GM12878 (cell line): ENCODE data around the gene VAC14. TPM values are rescaled to one million over a fixed set of nuclear protein-coding genes. Genes with fewer than 3 reads are reported as not detected.

Experiments used
- ATAC-seq: fragments of 200-7000 bp; cut with Tn5 transposase; 3 replicates; pipeline ENCODE4 v1.9.1; 2020; ENCODE audit warnings: mild to moderate bottlenecking, moderate library complexity
- BruUV-seq: library from RNA; stranded (reverse); fragments of 400-500 nt; replicated peaks from 2 replicates; lab custom pipeline; 2021; lab: Mats Ljungman, UMichigan
- CTCF ChIA-PET: fragments of 300-600 bp; sonication (Branson Sonifier 250); formaldehyde crosslinking; extraction: SDS; loops from one replicate; lab custom pipeline; 2021; ENCODE audit warnings: inconsistent platforms; lab: Yijun Ruan, JAX
- POLR2A ChIA-PET: fragments of 350-600 bp; formaldehyde crosslinking; extraction: SDS; loops from one replicate; lab custom pipeline; 2021; ENCODE audit warnings: inconsistent platforms; lab: Charles Lee
- RAD21 ChIA-PET: fragments of 300-600 bp; sonication (Branson Sonifier 250); formaldehyde crosslinking; loops from one replicate; lab custom pipeline; 2023; ENCODE audit warnings: antibody characterized with exemption; ENCODE audit not compliant: unreplicated experiment; lab: Charles Lee
- SMC1A ChIA-PET: fragments of 300-600 bp; sonication (Branson Sonifier 250); formaldehyde crosslinking; loops from one replicate; lab custom pipeline; 2023; ENCODE audit not compliant: unreplicated experiment, uncharacterized antibody; lab: Charles Lee
- DNase-seq: peaks from one replicate; pipeline ENCODE4 v3.0.0-alpha.2; 2011; ENCODE audit warnings: low read depth, low spot score
- FAIRE-seq: peaks from 3 replicates; lab custom pipeline; 2011; peaks lifted over from hg19 to GRCh38; lab: Jason Lieb, UNC
- H2AFZ ChIP-seq: 2 replicates; pipeline ENCODE4 v1.6.0; 2011; ENCODE audit warnings: low read depth, low read length, control low read depth; ENCODE audit not compliant: control insufficient read depth
- H3K27ac ChIP-seq: 2 replicates; pipeline ENCODE4 v1.5.1; 2011; ENCODE audit warnings: control low read depth; ENCODE audit not compliant: control insufficient read depth, insufficient read depth
- H3K27me3 ChIP-seq, 2 experiments: replicated peaks in 1 of 2; 2 replicates each; pipeline versions ENCODE4 v1.6.0 to v1.6.1; 2011; ENCODE audit warnings: low read length in 1 of 2; ENCODE audit not compliant: control insufficient read depth in 2 of 2, insufficient read depth in 2 of 2
- H3K36me3 ChIP-seq, 2 experiments: 2 replicates each; pipeline ENCODE4 v1.5.1; 2011; ENCODE audit warnings: low read length in 1 of 2; ENCODE audit not compliant: control insufficient read depth in 2 of 2, insufficient read depth in 2 of 2
- H3K4me1 ChIP-seq: 2 replicates; pipeline ENCODE4 v1.6.1; 2011; ENCODE audit warnings: mild to moderate bottlenecking, low read length, moderate library complexity, mixed read lengths; ENCODE audit not compliant: control insufficient read depth, insufficient read depth
- H3K4me2 ChIP-seq: 2 replicates; pipeline ENCODE4 v1.6.0; 2011; ENCODE audit warnings: control low read depth; ENCODE audit not compliant: control insufficient read depth, insufficient read depth
- H3K4me3 ChIP-seq: fragments of 200-600 bp; sonication (generic); 2 replicates; pipeline ENCODE4 v1.5.1; 2016
- H3K79me2 ChIP-seq: 2 replicates; pipeline ENCODE4 v1.6.0; 2011; ENCODE audit warnings: low read length; ENCODE audit not compliant: control insufficient read depth, insufficient read depth
- H3K9ac ChIP-seq: 2 replicates; pipeline ENCODE4 v1.8.0; 2011; ENCODE audit warnings: low read length, control low read depth, mixed read lengths; ENCODE audit not compliant: control insufficient read depth, insufficient read depth
- H3K9me3 ChIP-seq: replicated peaks from 3 replicates; pipeline ENCODE4 v1.5.1; 2011; ENCODE audit warnings: mild to moderate bottlenecking, low read length; ENCODE audit not compliant: control insufficient read depth, insufficient read depth
- H4K20me1 ChIP-seq: 2 replicates; pipeline ENCODE4 v1.6.0; 2011; ENCODE audit not compliant: control insufficient read depth, insufficient read depth
- BHLHE40 ChIP-seq, 2 experiments: fragments of 450-650 bp in 1 of 2; IDR thresholded peaks; 2 replicates each; pipeline ENCODE4 v1.6.1; 2011 to 2017; ENCODE audit warnings: low read depth in 2 of 2, borderline replicate concordance in 1 of 2, improper control_type of control experiment in 1 of 2, low read length in 1 of 2, mild to moderate bottlenecking in 1 of 2
- ESRRA ChIP-seq: IDR thresholded peaks from 2 replicates; pipeline ENCODE4 v1.6.1; 2012; ENCODE audit warnings: mild to moderate bottlenecking, low read length, improper control_type of control experiment
- GABPA ChIP-seq: IDR thresholded peaks from 2 replicates; pipeline ENCODE4 v1.6.1; 2014; ENCODE audit warnings: antibody characterized with exemption, low read depth, mild to moderate bottlenecking, inconsistent platforms
- HDAC6 ChIP-seq: fragments of 200-600 bp; sonication (generic); IDR thresholded peaks from one replicate; pipeline ENCODE4 v1.8.0; 2017; ENCODE audit warnings: antibody characterized with exemption; ENCODE audit not compliant: unreplicated experiment
- MAX ChIP-seq: IDR thresholded peaks from 2 replicates; pipeline ENCODE4 v1.6.1; 2012; ENCODE audit warnings: low read depth, low read length, improper control_type of control experiment
- NBN ChIP-seq: fragments of 450-650 bp; IDR thresholded peaks from 2 replicates; pipeline ENCODE4 v1.6.1; 2016
- PML ChIP-seq: IDR thresholded peaks from 2 replicates; pipeline ENCODE4 v1.6.1; 2012; ENCODE audit warnings: low read length, inconsistent platforms
- RAD51 ChIP-seq: fragments of 450-650 bp; IDR thresholded peaks from 2 replicates; pipeline ENCODE4 v1.6.1; 2016; ENCODE audit warnings: moderate library complexity, mild to moderate bottlenecking, inconsistent platforms
- RELB ChIP-seq: fragments of 450-650 bp; IDR thresholded peaks from 2 replicates; pipeline ENCODE4 v1.6.1; 2017; ENCODE audit warnings: low read depth, mild to moderate bottlenecking, moderate library complexity
- RFX5 ChIP-seq: IDR thresholded peaks from 2 replicates; pipeline ENCODE4 v1.6.1; 2011; ENCODE audit warnings: low read depth, low read length, improper control_type of control experiment
- TCF7 ChIP-seq: IDR thresholded peaks from 2 replicates; pipeline ENCODE4 v1.6.1; 2014; ENCODE audit warnings: antibody characterized with exemption, borderline replicate concordance
- WGBS: methylation state at CpG from one replicate; pipeline ENCODE4 v1.1.6; 2016; ENCODE audit warnings: low lambda C conversion rate; ENCODE audit not compliant: insufficient replicate concordance, insufficient coverage; ENCODE audit errors: missing lambda C conversion rate; 5-methylcytosine and 5-hydroxymethylcytosine counted together
- in situ Hi-C: fragments of 300-500 bp; cut with MboI; formaldehyde crosslinking; loops from 9 replicates; pipeline ENCODE4 v1.14.3; 2018; ENCODE audit warnings: mixed read lengths
- intact Hi-C: fragments of 100-400 bp; cut with micrococcal nuclease; formaldehyde crosslinking; loops from one replicate; pipeline ENCODE4 v1.14.2; 2022; ENCODE audit not compliant: unreplicated experiment
- polyA plus RNA-seq, 11 experiments: library from polyadenylated mRNA; depleted of rRNA in 4 of 11; unstranded in 6 of 11; stranded (reverse) in 5 of 11; fragments of >200 nt; fragmentation: Nextera tagmentation in 4 of 11; fragmentation: Illumina TruSeq in 1 of 11; extraction: Ambion mirVana in 4 of 11; extraction: Trizol in 1 of 11; gene quantifications; 1 replicate in 1 of 11; 2 replicates in 10 of 11; pipeline versions ENCODE4 v1.2.1 to v1.2.3, GENCODE V29; 2011 to 2016; ENCODE audit warnings: inconsistent platforms in 2 of 11, missing spikeins in 2 of 11, low read depth in 1 of 11
- total RNA-seq, 4 experiments: library from RNA; depleted of rRNA in 3 of 4; stranded (reverse); fragments of >200 nt in 3 of 4; fragmentation: Illumina TruSeq in 1 of 4; extraction: Trizol in 1 of 4; gene quantifications; 2 replicates each; pipeline versions ENCODE4 v1.2.1 to v1.2.3, GENCODE V29; 2013 to 2021

Gene VAC14
- total and polyA plus RNA-seq, 10 of the 15 experiments (the other 5 are each of a cell fraction or from before 2014, with no cell fraction given), result 1.3 to 45.5 (median 25.5) TPM

GRCh38 chr16:70764632-70765031 lies 36.3 kb downstream of the VAC14 start:
- WGBS, result 94% methylated on average over 10 of the region's 10 CpGs
- no peaks in the 10 kb centered on the region for H3K27me3 ChIP-seq
- no peak overlapping the region for H3K4me2 ChIP-seq
- TF ChIP-seq RELB, result no peak
- TF ChIP-seq MAX, result no peak
- no peak for TF ChIP-seq TCF7
- TF ChIP-seq PML, result no peak
- no peak for TF ChIP-seq NBN
- TF ChIP-seq RFX5, result no peak
- no peak for TF ChIP-seq GABPA
- no peak for TF ChIP-seq BHLHE40 (IDR thresholded peaks at IDR 0.05; ENCODE audit: borderline replicate concordance in 1 of 2, low read depth in 2 of 2, low read length in 1 of 2)
- TF ChIP-seq RAD51, result no peak
- no peak for TF ChIP-seq ESRRA
- TF ChIP-seq HDAC6, result no peak
- BruUV-seq, result no TSS peak
- no peak for DNase-seq
- no peaks in the 10 kb centered on the region for H4K20me1 ChIP-seq
- H3K27ac ChIP-seq, result no peak overlapping the region
- ChIA-PET SMC1A (no interaction called here), RAD21 (no interaction called here), CTCF (interaction anchor here (0.6 kb wide), 1 partner anchor 248 kb away, joined by 5 read pairs; no protein-coding TSS in a partner anchor), POLR2A (no interaction called here)
- intact Hi-C loops (no loop called here), in situ Hi-C loops (no loop called here)
- no peaks in the 10 kb centered on the region for H3K4me1 ChIP-seq
- FAIRE-seq, result no peak
- no peak overlapping the region for H3K4me3 ChIP-seq
- H3K9ac ChIP-seq, result no peak overlapping the region
- H3K79me2 ChIP-seq, result no peaks in the 10 kb centered on the region
- H3K9me3 ChIP-seq, result no peaks in the 10 kb centered on the region
- no peak overlapping the region for H2AFZ ChIP-seq
- peaks cover 3 to 12% of the 10 kb centered on the region in 2 experiments; a peak in 2 of 4 replicates for H3K36me3 ChIP-seq
- ATAC-seq, result no peak
